Fibroblast of skin of right quadriceps (primary cell): ENCODE results near the gene PRR15L.
"Not testable (repeated sequence)": the region's sequence is repeated elsewhere in the genome, so short reads cannot be mapped to it uniquely, and the experiment has no call there.

Experiments
- DNase-seq: peaks from one replicate; pipeline ENCODE4 v3.0.0-alpha.2; 2013

Gene PRR15L

DNA sequence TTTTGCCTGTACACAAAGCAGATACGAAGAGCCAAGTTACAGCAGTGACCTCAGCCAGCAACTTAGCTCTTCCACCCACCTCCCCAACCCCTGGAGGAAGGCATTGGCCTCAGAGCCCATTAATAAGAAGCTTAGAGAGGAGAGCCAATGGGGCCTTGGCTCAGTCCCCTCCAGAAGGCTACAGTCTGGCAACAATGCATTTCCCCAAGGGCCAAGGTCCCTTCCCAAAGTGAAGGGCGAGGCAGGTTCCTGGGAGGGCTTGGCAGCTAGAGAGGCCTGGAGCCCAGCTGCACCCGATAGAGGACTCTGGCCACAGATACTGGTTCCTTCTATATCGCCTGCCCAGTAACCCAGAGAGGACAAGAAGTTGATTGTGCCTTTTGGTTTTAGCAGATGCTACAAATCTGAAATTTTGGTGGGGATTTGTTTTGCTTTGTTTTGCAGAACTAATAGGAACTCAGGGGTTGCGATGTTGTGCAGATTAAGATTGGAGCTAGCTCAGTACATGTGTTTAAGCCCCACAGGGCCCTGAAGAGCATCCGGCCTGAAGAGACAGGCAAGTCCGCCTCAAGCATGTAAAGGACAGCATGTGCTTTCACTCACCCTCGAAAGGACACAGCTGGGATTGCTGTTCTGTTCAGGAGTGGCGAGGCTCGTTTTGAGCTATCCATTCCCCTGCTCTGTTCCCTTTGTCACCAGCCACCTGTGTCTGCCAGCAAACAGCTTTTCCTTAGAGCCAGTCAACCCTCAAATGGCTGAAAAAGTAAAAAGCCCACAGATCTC lies 28.3 kb downstream of the PRR15L start:
- no peak for DNase-seq

DNA sequence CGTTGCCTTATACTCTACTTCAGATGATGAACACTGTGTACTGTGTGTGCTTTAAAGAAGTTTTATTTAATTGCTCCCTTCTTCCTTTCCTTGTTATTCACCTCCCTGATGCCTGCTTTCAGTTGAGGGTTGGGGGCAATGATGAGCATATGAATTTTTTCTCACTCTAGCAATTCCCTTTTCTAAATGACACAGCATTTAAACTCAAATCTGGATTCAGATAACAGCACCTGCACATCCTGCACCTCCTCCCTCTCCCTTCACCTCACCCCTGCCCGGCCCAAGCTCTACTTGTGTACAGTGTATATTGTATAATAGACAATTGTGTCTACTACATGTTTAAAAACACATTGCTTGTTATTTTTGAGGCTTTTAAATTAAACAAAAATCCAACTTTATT lies 29.3 kb downstream of the PRR15L start:
- no peak for DNase-seq

DNA sequence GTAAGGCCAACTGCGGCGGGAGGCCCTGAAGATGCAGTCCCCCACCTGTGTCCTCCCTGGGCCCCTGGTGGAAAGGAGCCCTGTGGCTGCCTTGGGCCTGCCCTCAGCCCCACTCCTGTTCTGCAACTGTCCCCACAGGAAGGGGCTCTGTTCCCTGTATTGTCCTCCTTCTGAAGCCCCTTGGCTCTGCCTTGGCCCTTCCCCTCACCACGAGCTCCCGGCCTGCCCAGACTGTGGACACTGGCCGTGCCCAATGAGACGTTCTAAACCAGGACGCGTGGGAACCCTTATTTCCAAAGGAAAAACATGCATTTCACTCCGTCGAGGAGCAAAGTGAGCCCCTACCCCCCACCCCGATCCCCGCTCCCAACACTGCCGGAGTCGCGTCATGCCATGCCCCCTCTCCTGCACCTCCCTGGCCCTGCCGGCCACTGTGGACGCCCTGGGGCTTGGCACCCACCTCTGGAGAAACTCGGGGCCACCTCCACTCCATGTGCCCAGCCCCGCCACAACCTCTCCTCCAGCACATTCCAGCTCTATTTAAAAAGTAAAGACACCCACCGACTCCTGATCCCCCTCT lies 29.8 kb downstream of the PRR15L start:
- DNase-seq = no peak

DNA sequence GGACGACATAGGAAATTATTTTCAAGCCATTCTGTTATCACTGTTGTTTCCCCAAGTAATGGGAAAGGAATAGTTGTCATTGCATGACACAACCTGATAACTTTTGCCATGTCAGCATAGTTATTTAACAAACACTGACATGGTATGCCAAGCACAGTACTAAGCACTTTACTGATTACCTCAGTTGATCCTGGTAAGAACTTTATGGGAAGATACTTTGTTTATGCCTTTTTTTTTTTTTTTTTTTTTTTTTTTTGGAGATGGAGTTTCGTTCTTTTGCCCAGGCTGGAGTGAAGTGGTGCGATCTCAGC lies 32.0 kb downstream of the PRR15L start:
- DNase-seq = no peak

DNA sequence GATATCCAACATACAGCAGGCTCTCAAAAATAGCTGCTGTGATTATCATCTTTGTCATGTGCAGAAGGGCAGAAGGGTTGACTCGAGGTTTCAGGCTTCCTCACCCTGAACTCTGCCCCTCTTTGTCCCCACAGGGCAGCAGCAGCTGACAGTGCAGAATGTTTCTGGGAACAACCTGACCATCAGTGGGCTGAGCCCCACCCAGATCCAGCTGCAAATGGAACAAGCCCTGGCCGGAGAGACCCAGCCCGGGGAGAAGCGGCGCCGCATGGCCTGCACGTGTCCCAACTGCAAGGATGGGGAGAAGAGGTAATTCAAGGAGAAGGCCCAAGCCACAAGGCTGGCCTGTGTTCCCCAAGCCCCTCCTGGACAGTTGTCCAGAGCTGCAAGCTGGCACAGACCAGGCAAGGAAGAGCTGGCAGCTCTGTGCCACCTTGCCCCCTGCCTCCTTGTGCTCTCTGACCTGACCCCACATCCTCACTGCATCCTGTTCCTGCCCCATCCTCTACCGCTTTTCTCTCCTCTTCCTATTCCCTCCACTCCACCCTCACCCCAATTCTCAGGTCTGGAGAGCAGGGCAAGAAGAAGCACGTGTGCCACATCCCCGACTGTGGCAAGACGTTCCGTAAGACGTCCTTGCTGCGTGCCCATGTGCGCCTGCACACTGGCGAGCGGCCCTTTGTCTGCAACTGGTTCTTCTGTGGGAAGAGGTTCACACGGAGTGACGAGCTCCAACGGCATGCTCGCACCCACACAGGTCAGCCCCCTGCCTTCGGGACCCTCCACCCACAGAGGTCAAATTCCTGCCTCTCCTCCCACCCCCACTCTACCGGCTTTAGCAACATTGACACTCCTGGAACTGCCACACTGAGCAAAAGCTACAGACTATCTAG lies 32.7 kb downstream of the PRR15L start:
- no peak for DNase-seq

DNA sequence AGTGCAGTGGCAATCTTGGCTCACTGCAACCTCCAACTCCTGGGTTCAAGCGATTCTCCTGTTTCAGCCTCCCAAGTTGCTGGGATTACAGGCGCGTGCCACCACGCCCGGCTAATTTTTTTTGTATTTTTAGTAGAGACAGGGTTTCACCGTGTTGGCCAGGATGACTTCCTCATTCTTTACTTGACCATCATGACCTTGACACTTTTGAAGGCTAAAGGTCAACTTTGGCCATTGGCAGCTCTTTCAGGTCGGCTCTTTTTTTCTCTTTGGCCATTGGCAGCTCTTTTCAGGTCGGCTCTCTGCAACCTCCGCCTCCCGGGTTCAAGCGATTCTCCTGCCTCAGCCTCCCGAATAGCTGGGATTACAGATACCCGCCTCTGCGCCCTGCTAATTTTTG lies 37.8 kb downstream of the PRR15L start:
- DNase-seq = not testable (repeated sequence)

DNA sequence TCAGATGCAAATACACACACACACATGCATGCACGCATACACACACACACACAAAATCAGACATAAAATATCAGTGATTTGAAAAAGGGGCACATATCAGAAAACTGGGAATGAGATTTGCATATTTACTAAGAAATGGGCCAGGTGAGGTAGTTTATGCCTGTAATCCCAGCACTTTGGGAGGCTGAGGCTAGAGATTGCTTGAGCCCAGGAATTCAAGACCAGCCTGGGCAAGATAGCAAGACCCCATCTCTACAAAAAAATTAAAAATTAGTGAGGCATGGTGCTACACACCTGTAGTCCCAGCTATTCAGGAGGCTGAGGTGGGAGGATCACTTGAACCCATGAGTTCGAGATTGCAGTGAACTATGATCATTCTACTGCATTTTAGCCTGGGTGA lies 38.7 kb downstream of the PRR15L start:
- no peak for DNase-seq

DNA sequence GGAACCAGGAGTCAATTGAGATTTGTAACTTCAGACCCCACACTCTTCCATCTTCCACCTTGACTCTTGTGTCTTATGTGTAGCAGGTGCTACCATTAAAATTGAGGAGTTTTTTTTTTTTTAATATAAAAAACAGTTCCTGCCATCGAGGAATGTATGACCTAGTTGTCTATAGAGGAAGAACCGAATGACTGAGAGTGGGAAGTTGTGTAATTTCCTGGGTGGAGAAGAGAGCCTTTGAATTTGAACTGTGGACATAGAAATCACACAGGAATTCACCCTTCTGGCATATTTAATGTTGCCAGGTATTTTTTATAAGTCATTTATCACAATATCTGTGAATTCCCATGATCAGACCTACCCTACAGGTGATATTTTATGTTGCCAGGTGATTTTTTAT lies 39.7 kb downstream of the PRR15L start:
- no peak for DNase-seq

DNA sequence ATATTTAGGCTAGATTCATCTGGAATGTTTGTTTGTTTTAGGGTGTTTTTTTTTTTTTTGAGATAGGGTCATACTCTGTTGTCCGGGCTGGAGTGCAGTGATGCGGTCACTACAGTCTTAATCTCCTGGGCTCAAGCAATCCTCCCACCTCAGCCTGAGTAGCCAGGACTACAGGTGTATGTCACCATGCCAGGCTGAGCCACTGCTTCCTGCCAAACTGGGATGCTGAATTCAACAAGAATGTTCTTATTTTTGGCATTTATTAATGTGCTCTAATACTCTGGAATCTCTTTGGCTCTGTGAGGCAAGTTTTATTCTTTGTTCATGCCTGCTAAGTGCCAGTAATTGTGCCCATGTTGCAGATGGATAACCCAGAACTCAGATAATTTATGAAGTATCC lies 40.1 kb downstream of the PRR15L start:
- DNase-seq = no peak

DNA sequence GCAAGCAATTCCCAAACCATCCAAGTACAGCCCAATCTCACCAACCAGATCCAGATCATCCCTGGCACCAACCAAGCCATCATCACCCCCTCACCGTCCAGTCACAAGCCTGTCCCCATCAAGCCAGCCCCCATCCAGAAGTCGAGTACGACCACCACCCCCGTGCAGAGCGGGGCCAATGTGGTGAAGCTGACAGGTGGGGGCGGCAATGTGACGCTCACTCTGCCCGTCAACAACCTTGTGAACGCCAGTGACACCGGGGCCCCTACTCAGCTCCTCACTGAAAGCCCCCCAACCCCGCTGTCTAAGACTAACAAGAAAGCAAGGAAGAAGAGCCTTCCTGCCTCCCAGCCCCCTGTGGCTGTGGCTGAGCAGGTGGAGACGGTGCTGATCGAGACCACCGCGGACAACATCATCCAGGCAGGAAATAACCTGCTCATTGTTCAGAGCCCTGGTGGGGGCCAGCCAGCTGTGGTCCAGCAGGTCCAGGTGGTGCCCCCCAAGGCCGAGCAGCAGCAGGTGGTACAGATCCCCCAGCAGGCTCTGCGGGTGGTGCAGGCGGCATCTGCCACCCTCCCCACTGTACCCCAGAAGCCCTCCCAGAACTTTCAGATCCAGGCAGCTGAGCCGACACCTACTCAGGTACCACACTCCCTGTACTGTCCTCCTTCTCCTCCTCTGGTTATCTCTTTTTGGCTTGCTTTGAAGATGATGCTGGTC lies 41.0 kb downstream of the PRR15L start:
- DNase-seq = no peak

DNA sequence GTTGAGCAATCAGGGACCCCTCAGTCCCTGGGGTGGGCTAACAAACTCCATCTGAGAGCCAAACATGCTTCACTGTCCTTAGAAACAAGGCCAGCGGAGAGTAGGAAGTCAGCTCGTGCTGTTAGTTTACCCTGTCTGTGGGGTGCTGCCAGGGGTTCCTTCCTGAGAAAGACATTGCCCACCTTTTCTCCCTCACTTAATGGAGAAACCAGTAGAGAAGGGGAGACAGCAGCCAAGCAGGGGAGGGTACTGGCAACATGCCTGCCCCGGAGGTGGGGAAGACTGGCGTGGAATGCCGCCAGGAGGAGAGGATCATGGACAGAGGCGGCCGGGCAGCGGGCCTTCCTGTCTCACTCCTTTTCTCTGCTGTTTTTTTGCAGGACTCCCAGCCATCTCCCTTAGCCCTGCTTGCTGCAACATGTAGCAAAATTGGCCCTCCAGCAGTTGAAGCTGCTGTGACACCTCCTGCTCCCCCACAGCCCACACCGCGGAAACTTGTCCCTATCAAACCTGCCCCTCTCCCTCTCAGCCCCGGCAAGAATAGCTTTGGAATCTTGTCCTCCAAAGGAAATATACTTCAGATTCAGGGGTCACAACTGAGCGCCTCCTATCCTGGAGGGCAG lies 41.8 kb downstream of the PRR15L start:
- DNase-seq = no peak

DNA sequence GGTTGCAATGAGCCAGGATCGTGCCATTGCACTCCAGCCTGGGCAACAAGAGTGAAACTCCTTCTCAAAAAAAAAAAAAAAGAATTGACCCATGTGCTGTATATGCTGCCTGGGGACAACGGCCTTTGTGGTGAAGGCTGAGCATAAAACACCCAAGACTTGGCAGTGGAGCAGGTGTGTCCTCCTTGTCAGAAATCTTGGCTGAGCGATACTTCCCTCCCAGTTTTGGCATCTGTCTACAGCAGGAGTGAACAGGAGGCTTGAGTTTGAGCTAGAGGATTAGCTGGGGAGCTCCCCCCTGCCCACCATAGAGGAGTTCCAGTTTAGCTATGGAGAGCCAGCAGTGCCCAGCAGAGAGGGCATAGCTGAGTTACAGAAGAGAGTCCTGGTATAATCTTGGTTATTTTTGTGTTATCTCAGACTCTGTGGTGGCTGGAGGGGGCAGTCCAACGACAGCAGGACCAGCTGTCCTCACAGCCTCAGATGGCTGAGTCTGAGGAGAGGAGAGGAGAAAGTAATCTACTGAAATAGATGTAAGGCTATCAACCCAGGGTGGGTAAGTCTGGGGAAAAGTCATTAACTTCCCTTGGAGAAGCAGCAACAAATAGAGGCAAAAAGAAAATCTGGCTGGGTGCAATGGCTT lies 43.3 kb downstream of the PRR15L start:
- DNase-seq = no peak

DNA sequence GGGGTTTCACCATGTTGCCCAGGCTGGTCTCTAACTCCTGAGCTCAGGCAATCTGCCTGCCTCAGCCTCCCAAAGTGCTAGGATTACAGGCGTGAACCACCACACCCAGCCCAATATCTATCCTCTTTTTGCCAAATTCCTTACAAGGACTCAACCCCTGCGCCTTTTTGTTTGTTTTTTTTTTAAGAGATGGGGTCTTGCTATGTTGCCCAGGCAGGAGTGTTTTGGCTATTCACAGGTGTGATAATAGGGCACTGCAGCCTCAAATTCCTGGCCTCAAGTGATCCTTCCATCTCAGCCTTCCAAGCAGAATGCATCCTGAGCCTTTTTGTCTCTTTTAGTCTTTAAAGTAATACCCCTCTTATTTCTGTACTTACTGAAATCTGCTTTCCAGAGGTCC lies 44.6 kb downstream of the PRR15L start:
- DNase-seq = no peak

DNA sequence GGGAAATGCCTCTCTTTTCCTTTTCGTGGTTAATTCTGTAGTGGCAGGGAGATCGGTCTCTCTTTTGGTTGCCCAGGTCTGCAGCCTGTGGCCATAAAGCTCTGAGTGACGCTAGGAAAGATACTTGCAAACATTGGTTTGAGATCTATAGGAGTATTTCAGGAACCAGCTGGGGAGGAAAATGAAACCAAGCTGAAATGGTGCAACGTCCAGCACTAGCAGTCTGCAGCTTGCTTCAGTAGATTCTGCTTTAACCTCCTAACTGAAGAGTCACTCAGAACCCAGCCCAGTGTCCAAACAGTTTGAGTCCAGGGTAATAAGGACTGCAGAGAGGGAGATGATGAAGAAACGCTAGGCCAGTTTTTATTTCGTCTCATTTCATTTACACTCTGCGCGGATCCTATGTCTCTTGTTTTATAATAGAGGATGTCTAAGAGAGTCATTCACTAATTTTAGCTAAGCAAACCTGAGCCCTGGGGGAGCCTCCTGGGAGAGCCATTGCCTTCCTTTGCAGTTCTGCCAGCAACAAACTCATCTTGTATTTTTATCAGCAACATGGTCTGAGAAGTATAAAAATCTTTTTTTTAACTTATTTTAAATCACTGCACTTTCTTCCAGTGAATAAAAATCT lies 49.6 kb downstream of the PRR15L start:
- no peak for DNase-seq

DNA sequence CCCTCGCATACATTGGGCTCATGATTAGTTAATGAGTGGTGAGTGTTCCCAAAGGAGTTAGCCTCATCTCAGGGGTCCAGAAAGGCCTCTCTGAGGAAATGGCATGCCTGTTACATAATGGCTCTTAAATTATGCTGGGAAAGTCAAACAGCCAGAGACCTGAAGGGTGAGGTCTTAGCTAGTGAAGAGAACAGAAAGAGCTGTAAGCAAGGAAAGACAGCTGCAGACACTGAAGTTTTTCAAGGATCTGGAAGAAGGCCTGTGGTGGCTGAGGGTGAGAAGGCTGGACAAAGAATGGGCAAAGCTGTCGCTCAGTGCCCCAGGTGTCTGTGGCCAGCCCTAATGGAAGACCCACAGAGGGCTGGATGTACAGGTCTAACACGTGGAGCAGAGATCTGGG lies 51.2 kb downstream of the PRR15L start:
- DNase-seq = no peak

DNA sequence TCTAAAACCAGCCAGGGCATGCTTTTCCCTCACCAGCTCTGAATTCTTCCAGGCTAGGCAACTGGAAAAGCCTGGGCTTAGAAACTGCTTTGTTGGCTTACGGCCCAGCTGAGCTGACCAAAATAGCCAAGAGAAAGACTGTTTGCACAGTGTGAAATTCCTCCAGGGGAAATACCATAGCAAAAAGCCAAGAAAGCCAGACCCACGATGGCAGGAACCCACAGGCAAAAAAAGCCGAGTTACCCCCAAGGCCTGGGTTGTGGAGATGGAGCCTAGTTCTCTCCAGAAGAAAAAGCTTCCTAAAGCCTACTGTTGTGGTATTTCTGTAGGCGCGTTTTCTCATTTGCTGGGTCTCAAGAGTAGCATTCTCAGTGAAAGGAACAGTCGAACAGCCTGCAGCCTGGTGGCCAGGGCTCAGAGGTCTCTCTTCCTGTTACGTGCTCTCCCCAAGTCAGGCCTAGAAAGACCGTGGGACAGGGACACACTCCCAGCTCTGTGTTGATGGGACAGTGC lies 52.4 kb downstream of the PRR15L start:
- peak; percentile 75 for DNase-seq

DNA sequence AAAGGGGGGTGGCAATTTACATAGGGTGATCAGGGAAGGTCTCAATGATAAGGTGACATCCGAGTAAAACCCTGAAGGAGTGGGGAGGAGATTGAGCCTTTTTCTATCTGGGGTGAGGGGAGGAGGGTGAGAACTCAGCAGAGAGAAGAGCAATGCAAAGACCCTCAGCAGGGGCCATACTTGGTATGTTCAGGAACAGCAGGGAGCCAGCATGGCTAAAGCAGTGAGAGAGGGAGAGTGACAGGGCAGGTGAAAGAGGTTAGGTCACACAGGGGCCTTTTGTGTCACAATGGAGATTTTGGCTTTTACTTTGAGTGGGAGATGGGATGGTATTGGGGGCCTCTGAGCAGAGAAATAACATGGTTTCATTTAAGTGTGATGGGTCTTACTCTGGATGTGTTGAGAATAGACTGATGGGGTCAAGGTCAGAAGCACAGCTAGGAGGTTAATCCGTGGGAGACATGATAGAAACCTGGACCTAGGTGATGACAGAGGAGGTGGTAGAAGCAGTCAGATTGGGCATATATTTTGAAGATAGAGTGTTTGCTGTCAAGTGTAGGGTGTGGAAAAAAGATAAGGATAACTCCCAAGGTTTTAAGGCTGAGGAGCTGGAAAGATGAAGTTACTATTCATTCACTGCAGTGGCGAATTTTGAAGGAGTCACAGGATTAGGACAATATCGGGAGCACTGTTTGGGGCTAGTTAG lies 55.5 kb downstream of the PRR15L start:
- no peak for DNase-seq
